Nephron (organoid): ENCODE results near the gene CNTNAP5.

ENCODE experiments used
- H3K27ac Mint-ChIP-seq, 3 experiments: 2 replicates each; pipeline ENCODE4 v1.8.0; 2020; ENCODE audit warnings: mixed read lengths in 3 of 3, mild to moderate bottlenecking in 2 of 3, moderate library complexity in 1 of 3
- H3K27me3 Mint-ChIP-seq: 2 replicates; pipeline ENCODE4 v1.8.0; 2021; ENCODE audit warnings: low read depth, mild to moderate bottlenecking, moderate library complexity, mixed read lengths
- H3K36me3 Mint-ChIP-seq: 2 replicates; pipeline ENCODE4 v1.8.0; 2020; ENCODE audit warnings: low read depth, mixed read lengths
- H3K4me1 Mint-ChIP-seq: 2 replicates; pipeline ENCODE4 v1.8.0; 2020; ENCODE audit warnings: mixed read lengths
- H3K4me3 Mint-ChIP-seq, 3 experiments: 2 replicates each; pipeline ENCODE4 v1.8.0; 2020; ENCODE audit warnings: mild to moderate bottlenecking in 3 of 3, mixed read lengths in 3 of 3, moderate library complexity in 2 of 3
- H3K9me3 Mint-ChIP-seq: 2 replicates; pipeline ENCODE4 v1.8.0; 2020; ENCODE audit warnings: mixed read lengths
- TF ChIP-seq, protein P1 (sequence below), 3 experiments: fragments of 200-600 bp; sonication (generic); IDR thresholded peaks; one replicate each; pipeline ENCODE4 v1.5.0; 2021; ENCODE audit warnings: antibody characterized with exemption in 3 of 3; ENCODE audit not compliant: unreplicated experiment in 3 of 3

Gene CNTNAP5

DNA sequence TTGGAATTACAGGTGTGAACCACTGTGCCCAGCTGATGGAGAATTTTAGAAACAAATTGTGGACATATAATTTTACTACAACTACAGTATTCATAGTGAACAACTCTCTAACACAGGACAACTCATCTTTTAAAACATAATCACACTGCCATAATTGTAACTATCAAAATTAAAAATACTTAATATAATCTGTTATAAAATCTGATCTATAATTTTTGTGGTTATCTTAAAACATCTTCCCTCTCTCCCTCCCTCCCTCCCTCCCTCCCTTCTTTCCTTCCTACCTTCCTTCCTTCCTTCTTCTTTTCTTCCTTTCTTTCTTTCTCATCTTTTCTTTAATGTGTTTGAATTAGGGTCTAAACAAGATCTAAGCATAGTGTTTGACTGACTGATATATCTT lies 577.7 kb downstream of the CNTNAP5 start:
- TF ChIP-seq, protein P1, sequence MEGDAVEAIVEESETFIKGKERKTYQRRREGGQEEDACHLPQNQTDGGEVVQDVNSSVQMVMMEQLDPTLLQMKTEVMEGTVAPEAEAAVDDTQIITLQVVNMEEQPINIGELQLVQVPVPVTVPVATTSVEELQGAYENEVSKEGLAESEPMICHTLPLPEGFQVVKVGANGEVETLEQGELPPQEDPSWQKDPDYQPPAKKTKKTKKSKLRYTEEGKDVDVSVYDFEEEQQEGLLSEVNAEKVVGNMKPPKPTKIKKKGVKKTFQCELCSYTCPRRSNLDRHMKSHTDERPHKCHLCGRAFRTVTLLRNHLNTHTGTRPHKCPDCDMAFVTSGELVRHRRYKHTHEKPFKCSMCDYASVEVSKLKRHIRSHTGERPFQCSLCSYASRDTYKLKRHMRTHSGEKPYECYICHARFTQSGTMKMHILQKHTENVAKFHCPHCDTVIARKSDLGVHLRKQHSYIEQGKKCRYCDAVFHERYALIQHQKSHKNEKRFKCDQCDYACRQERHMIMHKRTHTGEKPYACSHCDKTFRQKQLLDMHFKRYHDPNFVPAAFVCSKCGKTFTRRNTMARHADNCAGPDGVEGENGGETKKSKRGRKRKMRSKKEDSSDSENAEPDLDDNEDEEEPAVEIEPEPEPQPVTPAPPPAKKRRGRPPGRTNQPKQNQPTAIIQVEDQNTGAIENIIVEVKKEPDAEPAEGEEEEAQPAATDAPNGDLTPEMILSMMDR (IDR thresholded peaks at IDR 0.05; ENCODE audit: unreplicated experiment in 3 of 3) = no peak
- no peak overlapping the region for H3K27ac Mint-ChIP-seq
- no peak overlapping the region for H3K4me3 Mint-ChIP-seq
- no peaks in the 10 kb centered on the region for H3K4me1 Mint-ChIP-seq
- peaks cover 6% of the 10 kb centered on the region for H3K9me3 Mint-ChIP-seq
- no peaks in the 10 kb centered on the region for H3K27me3 Mint-ChIP-seq
- no peaks in the 10 kb centered on the region for H3K36me3 Mint-ChIP-seq

DNA sequence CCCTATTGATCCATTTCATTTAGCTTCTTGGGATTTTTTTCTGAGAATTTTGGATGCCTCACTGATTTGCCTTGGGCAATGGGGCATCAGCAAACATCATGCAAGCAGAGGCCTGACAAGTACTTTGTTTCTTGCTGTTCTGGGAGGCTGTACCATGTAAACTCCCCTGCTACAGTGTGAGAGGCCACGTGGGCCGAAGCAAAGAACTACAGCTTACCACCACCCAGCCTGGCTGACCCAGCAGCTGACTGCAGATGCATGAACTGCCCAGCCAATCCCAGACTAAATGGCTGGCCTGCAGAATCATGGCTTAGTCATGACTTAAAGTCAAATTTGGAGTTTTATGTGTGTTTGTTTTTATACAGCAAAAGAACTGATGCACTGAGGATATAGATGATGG lies 579.9 kb downstream of the CNTNAP5 start:
- no peak overlapping the region for H3K4me3 Mint-ChIP-seq
- H3K36me3 Mint-ChIP-seq = no peaks in the 10 kb centered on the region
- H3K9me3 Mint-ChIP-seq = no peaks in the 10 kb centered on the region
- peaks cover 3% of the 10 kb centered on the region for H3K27me3 Mint-ChIP-seq
- no peak overlapping the region for H3K27ac Mint-ChIP-seq
- TF ChIP-seq, protein P1 (IDR thresholded peaks at IDR 0.05; ENCODE audit: unreplicated experiment in 3 of 3) = no peak
- no peaks in the 10 kb centered on the region for H3K4me1 Mint-ChIP-seq

DNA sequence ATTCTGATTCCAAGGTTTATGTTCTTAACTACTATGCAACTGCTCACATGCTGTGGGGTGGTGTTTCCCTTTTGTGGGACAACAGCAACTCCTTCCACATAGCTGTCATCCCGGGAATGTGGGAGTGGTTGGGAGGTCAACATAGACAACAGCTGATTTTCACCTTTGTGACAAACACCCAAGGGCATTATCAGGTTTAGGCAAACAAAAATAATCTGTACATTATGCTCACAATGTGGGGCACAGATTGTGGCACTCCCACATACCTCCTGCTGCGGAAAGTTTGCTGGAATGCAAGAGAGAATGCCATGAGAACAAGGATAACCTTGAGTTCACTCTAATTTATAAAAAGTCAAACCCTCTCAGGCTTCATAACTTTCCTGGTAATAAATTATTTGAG lies 582.6 kb downstream of the CNTNAP5 start:
- H3K27me3 Mint-ChIP-seq = peaks cover 3% of the 10 kb centered on the region
- no peaks in the 10 kb centered on the region for H3K36me3 Mint-ChIP-seq
- no peak overlapping the region for H3K4me3 Mint-ChIP-seq
- TF ChIP-seq, protein P1 (IDR thresholded peaks at IDR 0.05; ENCODE audit: unreplicated experiment in 3 of 3) = no peak
- no peaks in the 10 kb centered on the region for H3K4me1 Mint-ChIP-seq
- no peaks in the 10 kb centered on the region for H3K9me3 Mint-ChIP-seq
- H3K27ac Mint-ChIP-seq = no peak overlapping the region

DNA sequence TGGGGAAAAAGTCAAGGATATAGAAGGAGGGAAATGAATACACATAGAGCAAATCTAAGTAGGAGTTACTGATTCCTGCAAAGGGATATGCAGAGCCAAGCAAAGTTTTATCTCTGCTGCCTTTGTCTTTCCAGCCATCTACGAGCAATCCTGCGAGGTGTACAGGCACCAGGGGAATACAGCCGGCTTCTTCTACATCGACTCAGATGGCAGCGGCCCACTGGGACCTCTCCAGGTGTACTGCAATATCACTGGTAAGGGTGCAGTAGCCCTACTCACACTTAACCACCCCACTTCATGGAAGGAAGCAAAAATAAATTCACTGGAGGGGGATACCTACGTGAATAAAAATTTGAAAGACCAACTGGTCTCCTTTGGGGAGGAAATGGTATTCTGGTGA lies 584.6 kb downstream of the CNTNAP5 start:
- TF ChIP-seq, protein P1 (IDR thresholded peaks at IDR 0.05; ENCODE audit: unreplicated experiment in 3 of 3) = no peak
- Mint-ChIP-seq H3K4me1 (no peaks in the 10 kb centered on the region), H3K27me3 (peaks cover 7% of the 10 kb centered on the region), H3K4me3 (no peak overlapping the region), H3K9me3 (no peaks in the 10 kb centered on the region), H3K27ac (no peak overlapping the region), H3K36me3 (no peaks in the 10 kb centered on the region)

DNA sequence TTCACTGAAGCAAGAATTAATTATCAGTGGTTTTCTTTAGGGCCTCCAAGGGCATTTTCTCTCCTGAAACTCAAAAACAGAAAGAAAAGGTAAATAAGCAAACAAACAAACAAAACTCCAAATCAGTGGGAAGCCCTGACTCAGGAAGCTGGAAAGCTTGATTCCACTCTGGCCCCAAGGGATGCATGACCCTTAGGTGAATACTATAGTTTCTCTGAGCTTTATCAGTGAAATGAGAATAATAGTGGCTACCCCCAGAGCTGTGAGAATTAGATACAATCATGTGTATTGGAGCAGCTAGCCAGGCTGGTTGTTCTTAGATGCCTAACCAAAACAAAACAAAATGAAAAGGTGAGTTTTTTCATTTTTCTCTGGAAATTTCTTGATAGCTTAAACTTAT lies 585.1 kb downstream of the CNTNAP5 start:
- H3K27ac Mint-ChIP-seq = no peak overlapping the region
- peaks cover 7% of the 10 kb centered on the region for H3K27me3 Mint-ChIP-seq
- H3K36me3 Mint-ChIP-seq = no peaks in the 10 kb centered on the region
- TF ChIP-seq, protein P1 (IDR thresholded peaks at IDR 0.05; ENCODE audit: unreplicated experiment in 3 of 3) = no peak
- no peak overlapping the region for H3K4me3 Mint-ChIP-seq
- no peaks in the 10 kb centered on the region for H3K4me1 Mint-ChIP-seq
- no peaks in the 10 kb centered on the region for H3K9me3 Mint-ChIP-seq

DNA sequence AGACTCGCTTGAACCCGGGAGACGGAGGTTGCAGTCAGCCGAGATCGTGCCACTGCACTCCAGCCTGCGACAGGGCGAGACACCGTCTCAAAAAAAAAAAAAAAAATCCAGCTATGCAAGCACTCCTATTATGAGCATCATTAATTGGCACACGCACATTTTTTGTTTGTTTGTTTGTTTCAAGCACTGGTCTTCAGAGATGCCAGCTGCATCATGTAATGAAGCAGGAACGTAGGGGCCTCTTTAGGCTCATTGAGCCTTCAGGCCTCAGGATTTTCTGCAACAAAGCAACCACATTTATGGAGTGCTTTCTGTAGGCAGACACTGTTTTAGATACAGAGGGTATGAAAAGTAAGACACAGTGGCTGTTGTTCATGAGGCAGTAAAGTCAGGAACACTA lies 585.8 kb downstream of the CNTNAP5 start:
- TF ChIP-seq, protein P1 (IDR thresholded peaks at IDR 0.05; ENCODE audit: unreplicated experiment in 3 of 3) = no peak
- no peak overlapping the region for H3K4me3 Mint-ChIP-seq
- peaks cover 7% of the 10 kb centered on the region for H3K27me3 Mint-ChIP-seq
- H3K4me1 Mint-ChIP-seq = no peaks in the 10 kb centered on the region
- H3K36me3 Mint-ChIP-seq = no peaks in the 10 kb centered on the region
- no peak overlapping the region for H3K27ac Mint-ChIP-seq
- no peaks in the 10 kb centered on the region for H3K9me3 Mint-ChIP-seq
